NCI-H2107 (cell line): ENCODE results near the gene PPP1R14D.

Source experiments
- DNase-seq: peaks from one replicate; lab custom pipeline; 2025; lab: John Stamatoyannopoulos, UW

PPP1R14D gene

DNA sequence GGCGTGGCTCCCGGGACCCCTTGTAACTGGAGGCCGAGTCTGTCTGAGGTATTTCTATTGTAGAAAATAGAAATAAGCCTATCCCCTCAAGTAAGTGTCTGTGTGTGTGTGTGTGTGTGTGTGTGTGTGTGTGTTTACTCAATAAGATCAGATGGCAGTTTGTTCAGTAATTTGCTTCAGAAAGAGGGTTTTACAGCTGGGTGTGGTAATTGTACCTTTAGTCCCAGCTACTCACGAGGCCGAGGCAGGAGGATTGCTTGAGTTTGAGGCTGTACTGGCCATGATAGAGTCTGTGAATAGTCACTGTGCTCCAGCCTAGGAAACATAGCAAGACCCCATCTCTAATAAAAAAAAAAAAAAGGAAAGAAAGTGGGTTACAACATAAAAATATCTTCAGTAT, 24.0 kb upstream of the PPP1R14D start:
- no peak for DNase-seq

GRCh38 chr15:40850576-40851112, 22.1 kb upstream of the PPP1R14D start:
- no peak for DNase-seq

DNA sequence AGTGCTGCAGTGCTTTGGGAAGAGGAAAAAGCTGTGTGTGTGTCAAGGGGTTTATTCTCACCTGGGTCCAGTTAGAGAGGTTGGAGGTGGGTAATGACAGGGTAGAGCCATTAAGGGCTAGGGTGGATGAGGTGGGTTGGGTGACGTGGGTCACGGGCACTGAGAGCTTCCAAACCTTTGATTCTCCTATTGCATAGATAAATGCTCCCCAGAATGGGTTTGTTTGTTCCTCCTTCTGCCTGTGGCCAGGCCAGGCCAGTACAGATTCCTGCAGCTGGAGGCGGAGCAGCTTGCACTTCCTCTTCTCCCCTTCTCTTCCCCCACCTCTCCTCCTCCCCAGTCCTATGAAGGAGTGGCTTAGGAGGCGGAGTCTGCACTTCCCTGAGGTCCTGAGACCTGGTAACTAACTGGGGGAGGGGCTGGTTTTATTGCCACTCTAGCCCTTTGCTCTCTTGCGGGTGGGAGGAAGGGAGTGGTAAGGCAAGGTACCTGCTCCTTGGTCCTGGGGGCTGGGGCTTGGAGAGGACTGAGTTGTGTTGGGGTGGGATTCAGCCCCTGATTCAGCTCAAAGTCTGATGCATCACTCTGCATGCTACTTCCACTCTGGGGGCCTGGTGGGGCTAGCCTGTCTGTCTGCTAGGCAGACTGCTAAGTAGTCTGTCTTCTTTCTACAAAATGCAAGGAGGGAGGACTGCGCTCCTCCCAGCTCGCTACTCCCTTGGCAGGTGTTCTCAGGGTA, 18.9 kb upstream of the PPP1R14D start:
- DNase-seq = peak; percentile 11

DNA sequence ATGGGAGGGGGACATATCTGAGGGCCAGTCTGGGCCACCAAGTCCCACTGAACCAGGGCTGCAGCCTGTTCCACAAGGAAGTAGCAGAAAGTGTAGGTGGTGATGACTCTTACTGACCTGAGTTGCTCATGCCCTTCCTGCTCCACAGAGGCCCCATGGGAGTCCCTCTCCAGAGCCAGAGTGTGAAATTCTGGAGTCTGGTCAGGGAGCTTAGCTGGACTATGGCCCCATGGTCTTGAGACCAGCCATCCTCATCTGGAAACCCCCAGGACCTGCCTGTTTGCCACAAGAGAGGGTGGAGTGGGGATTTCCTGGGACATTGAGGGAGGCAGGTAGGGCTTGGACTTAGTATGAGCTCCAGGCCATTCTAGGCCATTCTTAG, 18.3 kb upstream of the PPP1R14D start:
- DNase-seq = no peak

GRCh38 chr15:40845511-40846284, 17.2 kb upstream of the PPP1R14D start:
- no peak for DNase-seq

DNA sequence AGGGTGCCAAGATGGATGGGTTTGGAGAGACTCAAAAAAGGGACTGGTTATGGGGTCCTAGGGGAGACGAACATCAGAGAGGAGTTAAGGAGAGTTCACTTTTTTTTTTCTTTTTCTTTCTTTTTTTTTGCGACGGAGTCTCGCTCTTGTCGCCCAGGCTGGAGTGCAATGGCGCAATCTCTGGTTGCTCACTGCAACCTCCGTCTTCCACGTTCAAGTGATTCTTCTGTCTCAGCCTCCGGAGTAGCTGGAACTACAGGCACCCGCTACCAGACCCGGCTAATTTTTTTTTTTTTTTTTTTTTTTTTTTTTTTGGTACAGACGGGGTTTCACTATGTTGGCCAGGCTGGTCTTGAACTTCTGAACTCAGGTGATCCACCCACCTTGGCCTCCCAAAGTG, 16.5 kb upstream of the PPP1R14D start:
- DNase-seq = no peak

- no peak for DNase-seq
Measured at GRCh38 chr15:40844696-40845030, 16.2 kb upstream of the PPP1R14D start.

- DNase-seq = no peak
Measured at GRCh38 chr15:40843885-40844695, 15.6 kb upstream of the PPP1R14D start, which contains the start of gene SPINT1. Gene SPINT1 (plus strand): TSS chr15:40844048. CDS start chr15:40844555, 507 bp downstream.

GRCh38 chr15:40843261-40843884, 14.9 kb upstream of the PPP1R14D start:
- no peak for DNase-seq

DNA sequence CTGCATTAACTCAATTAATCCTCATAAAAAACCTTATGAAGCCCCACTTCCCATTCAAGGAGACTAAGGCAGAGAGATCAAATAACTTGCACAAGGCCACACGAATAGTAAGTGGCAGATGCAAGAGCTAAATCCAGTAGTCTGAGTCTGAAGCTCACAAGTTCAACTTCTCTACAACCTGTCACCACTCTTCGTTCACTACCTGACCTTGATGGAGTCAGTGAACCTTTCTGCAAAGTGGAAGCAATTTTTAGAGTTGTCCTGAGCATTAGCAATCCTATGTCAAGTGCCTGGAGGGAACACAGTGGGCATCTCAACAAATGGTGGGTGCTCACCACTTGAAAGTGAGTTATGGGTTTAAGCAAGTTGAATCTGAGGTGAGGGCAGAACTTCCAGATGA, 13.2 kb upstream of the PPP1R14D start:
- DNase-seq = no peak

DNA sequence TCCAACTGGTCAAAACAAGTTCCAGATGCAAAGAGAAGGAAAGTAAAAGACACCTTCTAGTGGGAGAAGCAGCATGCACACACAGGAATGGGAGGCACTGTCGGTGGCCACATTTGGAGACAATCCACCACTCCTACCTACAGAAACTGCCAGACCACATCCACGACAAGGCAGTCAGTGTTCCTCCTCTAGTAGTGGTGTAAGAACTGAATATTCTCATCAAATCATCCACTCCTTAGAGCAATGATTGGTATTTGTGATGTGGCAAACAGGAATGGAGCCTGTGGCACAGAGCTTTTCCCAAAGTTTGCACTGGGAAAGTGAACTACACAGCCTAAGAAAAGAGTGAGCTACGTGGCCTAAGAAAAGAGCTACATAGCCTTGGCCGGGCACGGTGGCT, 10.2 kb upstream of the PPP1R14D start:
- DNase-seq = no peak

DNA sequence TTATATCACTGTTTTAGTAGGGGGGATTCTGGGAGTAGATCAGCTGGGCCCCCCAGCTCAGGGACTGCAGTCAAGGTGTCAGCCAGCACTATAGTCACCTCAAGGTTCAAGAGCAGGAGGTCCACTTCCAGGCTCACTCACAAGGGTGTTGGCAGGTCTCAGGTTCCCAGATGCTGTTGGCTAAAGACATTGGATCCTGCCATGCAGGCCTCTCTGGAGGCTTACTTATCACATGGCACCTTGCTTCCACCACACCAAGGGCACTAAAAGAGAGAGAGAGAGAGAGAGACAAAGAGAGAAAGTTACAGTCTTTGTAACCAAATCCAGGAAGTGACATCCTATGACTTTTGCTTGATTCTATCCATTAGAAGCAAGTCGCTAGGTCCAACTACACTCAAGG, 7.5 kb upstream of the PPP1R14D start:
- DNase-seq = no peak

- DNase-seq = no peak
Measured at GRCh38 chr15:40832903-40833302, 4.4 kb upstream of the PPP1R14D start.

DNA sequence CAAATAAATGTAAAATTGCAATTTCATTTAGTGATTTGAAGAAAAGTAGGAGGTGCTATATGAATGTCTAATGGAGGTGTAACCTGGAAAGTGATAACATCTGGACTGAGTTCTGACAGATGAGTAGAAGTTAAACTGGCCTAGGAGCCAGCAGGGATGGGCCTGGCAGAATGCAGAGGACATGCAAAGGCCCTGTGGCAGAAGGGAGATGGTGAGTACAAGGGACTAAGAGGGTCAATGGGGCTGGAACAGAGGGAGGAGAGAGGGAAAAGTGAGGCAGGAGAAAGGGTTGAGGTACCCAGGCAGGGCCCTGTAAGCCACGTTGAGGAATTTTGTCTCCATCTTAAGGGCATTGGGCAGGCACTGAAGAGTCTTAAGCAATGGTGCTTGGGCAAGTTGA, 3.4 kb upstream of the PPP1R14D start:
- DNase-seq = no peak

- DNase-seq = peak; percentile 31
Measured at GRCh38 chr15:40830884-40831283, 2.4 kb upstream of the PPP1R14D start.

GRCh38 chr15:40829115-40829514, 607 bp upstream of the PPP1R14D start:
- DNase-seq = no peak

DNA sequence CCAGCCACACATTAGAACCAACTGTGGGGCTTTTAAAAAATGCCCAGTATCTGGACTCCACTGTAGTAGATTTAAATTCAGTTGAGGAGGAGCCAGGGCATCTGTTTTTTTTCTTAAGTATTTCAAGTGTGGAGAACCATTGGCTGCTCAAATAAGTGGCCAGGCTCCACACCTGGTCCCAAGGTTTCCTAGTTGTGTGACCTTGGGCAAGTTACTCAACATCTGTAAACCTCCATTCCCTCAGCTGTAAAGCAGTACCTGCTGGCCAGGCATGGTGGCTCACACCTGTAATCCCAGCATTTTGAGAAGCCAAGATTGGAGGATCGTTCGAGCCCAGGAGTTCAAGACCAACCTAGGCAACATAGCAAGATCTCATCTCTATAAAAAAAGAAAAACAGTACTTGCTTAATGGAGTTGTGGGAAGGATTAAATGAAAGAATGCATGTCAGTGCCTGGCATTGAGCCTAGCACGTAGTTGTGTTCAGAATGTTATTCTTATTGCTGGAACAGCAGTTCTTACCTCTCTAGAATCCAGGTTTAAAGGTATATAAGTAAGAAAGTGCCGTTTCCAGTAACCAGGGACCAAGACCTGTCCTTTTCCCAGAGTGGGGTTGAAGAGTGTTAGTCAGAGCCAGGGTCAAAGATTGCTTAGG, 2.0 kb downstream of the PPP1R14D start:
- no peak for DNase-seq

DNA sequence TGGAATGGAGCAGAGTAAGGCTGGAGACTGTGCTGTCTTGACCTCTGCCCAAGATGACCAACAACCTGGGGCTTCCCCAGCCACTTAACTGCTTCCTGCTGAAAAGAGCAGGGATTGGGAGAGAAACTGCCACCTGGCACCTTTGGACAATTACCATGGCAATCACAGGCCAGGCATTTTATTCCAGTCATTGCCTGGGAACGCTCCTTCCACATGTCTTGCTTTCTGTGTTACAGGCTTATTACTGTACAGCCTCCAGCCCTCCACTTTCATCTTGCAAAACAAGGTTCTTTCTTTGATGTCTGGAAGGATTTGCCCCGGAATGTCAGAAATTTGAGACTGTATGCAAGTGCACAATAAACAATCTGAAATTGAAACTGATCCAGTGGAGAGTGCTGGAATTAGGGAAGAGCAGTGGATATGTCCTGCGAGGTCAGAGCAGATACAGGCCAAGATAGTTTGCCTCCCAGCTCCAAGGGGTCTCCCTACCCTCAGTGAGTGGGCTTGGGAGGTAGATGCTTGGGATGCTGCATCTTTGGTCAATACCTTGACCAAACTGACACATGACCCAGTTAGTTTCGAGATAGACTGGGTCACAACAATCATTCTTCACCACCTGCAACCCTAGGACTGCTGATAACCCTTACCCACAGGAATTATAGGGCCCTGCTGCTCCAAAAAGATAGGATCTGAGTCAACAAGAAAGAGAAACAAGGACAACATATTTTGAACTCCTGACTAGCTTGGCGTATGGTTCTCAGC, 2.7 kb downstream of the PPP1R14D start:
- no peak for DNase-seq

DNA sequence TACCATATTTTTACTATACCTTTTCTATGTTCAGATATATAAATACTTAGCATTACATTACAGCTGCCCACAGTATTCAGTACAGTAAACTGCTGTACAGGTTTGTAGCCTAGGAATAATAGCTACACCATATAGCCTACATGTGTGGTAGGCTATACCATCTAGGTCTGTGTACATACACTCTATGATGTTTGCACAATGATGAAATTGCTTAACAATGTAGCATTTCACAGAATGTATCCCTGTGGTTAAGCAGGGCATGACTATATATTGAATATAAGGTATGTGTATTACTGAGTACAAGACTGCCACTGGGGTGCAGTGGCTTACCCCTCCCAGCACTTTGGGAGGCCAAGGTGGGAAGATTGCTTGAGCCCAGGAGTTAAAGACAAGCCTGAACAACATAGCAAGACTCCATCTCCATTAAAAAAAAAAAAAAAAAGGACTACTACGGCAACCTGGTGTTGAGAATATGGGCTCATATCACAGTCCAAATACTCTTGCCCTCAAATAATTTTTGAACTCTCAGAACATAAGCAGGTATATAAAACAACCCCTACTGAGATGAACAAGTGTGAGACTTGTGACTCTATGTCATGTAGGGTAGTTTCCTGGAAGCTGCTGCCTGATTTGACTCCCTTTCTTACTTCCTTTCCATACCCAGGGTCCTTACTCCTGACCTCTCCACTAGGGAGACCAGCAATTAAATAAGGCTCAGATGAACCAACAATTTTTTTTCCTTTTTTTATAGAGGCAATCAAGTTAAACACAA, 4.8 kb downstream of the PPP1R14D start:
- no peak for DNase-seq

- DNase-seq = no peak
Measured at GRCh38 chr15:40821195-40821594, 7.3 kb downstream of the PPP1R14D start.
